H1 (cell line): ENCODE data around the gene TOMM22. TPM values are rescaled to one million over a fixed set of nuclear protein-coding genes. Genes with fewer than 3 reads are reported as not detected.

ENCODE experiments used
- CTCF ChIA-PET: fragments of 300-600 bp; sonication (Branson Sonifier 250); formaldehyde crosslinking; loops from one replicate; lab custom pipeline; 2021; ENCODE audit not compliant: partially characterized antibody; lab: Charles Lee
- POLR2A ChIA-PET: fragments of 300-600 bp; sonication (Branson Sonifier 250); formaldehyde crosslinking; loops from one replicate; lab custom pipeline; 2021; ENCODE audit warnings: inconsistent platforms; ENCODE audit not compliant: partially characterized antibody; lab: Charles Lee
- DNase-seq, 2 experiments: peaks; one replicate each; pipeline versions ENCODE4 v3.0.0 to v3.0.0-alpha.2; 2010 to 2022; ENCODE audit warnings: low spot score in 2 of 2, low read depth in 1 of 2, mixed read lengths in 1 of 2
- FAIRE-seq: peaks from 2 replicates; lab custom pipeline; 2011; peaks lifted over from hg19 to GRCh38; lab: Jason Lieb, UNC
- H2AFZ ChIP-seq: 2 replicates; pipeline ENCODE4 v1.8.1; 2012; ENCODE audit warnings: low read length, inconsistent platforms
- H2AK5ac ChIP-seq: 2 replicates; pipeline ENCODE4 v1.6.1; 2013; ENCODE audit warnings: low read depth, low read length
- H2BK120ac ChIP-seq: replicated peaks from 2 replicates; pipeline ENCODE3; 2013; ENCODE audit warnings: low read depth, low read length, inconsistent platforms
- H2BK12ac ChIP-seq: 2 replicates; pipeline ENCODE4 v1.6.1; 2013; ENCODE audit warnings: low read depth, low read length
- H2BK15ac ChIP-seq: 2 replicates; pipeline ENCODE4 v1.6.1; 2013; ENCODE audit warnings: low read length
- H2BK20ac ChIP-seq: 2 replicates; pipeline ENCODE4 v1.6.1; 2013; ENCODE audit warnings: low read length
- H2BK5ac ChIP-seq: 2 replicates; pipeline ENCODE4 v1.6.1; 2013; ENCODE audit warnings: low read depth, low read length
- H3K14ac ChIP-seq: 2 replicates; pipeline ENCODE4 v1.6.1; 2013; ENCODE audit warnings: inconsistent platforms; ENCODE audit not compliant: insufficient read length
- H3K18ac ChIP-seq: 2 replicates; pipeline ENCODE4 v1.6.1; 2013; ENCODE audit warnings: low read length; ENCODE audit errors: extremely low read depth
- H3K23ac ChIP-seq: 2 replicates; pipeline ENCODE4 v1.6.1; 2013; ENCODE audit warnings: inconsistent platforms; ENCODE audit not compliant: insufficient read length
- H3K23me2 ChIP-seq: 2 replicates; pipeline ENCODE4 v1.6.1; 2013; ENCODE audit warnings: low read depth, low read length
- H3K27ac ChIP-seq: 2 replicates; pipeline ENCODE4 v1.6.1; 2011; ENCODE audit warnings: low read depth, low read length, inconsistent platforms
- H3K27me3 ChIP-seq, 4 experiments: replicated peaks in 1 of 4; 1 replicate in 1 of 4; 2 replicates in 3 of 4; pipeline versions ENCODE4 v1.6.1 to v1.8.1; 2011 to 2013; ENCODE audit warnings: low read length in 3 of 4, mild to moderate bottlenecking in 3 of 4, inconsistent platforms in 2 of 4, mixed read lengths in 2 of 4, moderate library complexity in 1 of 4; ENCODE audit not compliant: control insufficient read depth in 3 of 4, insufficient read depth in 3 of 4; ENCODE audit errors: extremely low read depth in 1 of 4
- H3K36me3 ChIP-seq, 4 experiments: 2 replicates each; pipeline versions ENCODE4 v1.6.1 to v1.8.1; 2011 to 2013; ENCODE audit warnings: mild to moderate bottlenecking in 4 of 4, low read length in 3 of 4, moderate library complexity in 2 of 4, control low read depth in 1 of 4, inconsistent platforms in 1 of 4; ENCODE audit not compliant: insufficient read depth in 4 of 4, control insufficient read depth in 2 of 4
- H3K4ac ChIP-seq: replicated peaks from 2 replicates; pipeline ENCODE3; 2013; ENCODE audit warnings: low read length, low read depth, mixed read lengths, inconsistent platforms; ENCODE audit not compliant: insufficient read length
- H3K4me1 ChIP-seq, 4 experiments: replicated peaks in 1 of 4; 1 replicate in 1 of 4; 2 replicates in 3 of 4; pipeline versions ENCODE4 v1.6.1 to v1.8.1; 2011 to 2013; ENCODE audit warnings: low read length in 3 of 4, inconsistent platforms in 2 of 4, mixed read lengths in 1 of 4; ENCODE audit not compliant: insufficient read depth in 4 of 4, control insufficient read depth in 3 of 4
- H3K4me2 ChIP-seq, 2 experiments: 2 replicates each; pipeline versions ENCODE4 v1.6.1 to v1.8.1; 2011 to 2013; ENCODE audit warnings: low read depth in 2 of 2, low read length in 2 of 2, control low read depth in 1 of 2, inconsistent platforms in 1 of 2, mild to moderate bottlenecking in 1 of 2; ENCODE audit not compliant: insufficient read depth in 1 of 2
- H3K4me3 ChIP-seq, 4 experiments: fragments of 200-600, 300-600 bp in 1 of 4; sonication (generic), shearing (Covaris generic), sonication (Bioruptor Twin) in 1 of 4; 2 replicates each; pipeline versions ENCODE4 v1.5.1 to v1.8.1; 2011 to 2016; ENCODE audit warnings: low read length in 4 of 4, low read depth in 3 of 4, control low read depth in 2 of 4, inconsistent platforms in 2 of 4, mild to moderate bottlenecking in 2 of 4, mixed read lengths in 1 of 4, moderate library complexity in 1 of 4; ENCODE audit not compliant: insufficient read depth in 2 of 4; ENCODE audit errors: extremely low read depth in 1 of 4
- H3K56ac ChIP-seq: replicated peaks from 2 replicates; pipeline ENCODE3; 2013; ENCODE audit warnings: low read depth, mild to moderate bottlenecking, mixed read lengths, low read length, inconsistent platforms; ENCODE audit not compliant: insufficient read length
- H3K79me1 ChIP-seq: 2 replicates; pipeline ENCODE4 v1.6.1; 2013; ENCODE audit warnings: low read depth, low read length, control low read depth
- H3K79me2 ChIP-seq, 2 experiments: 2 replicates each; pipeline versions ENCODE4 v1.6.1 to v1.8.1; 2012 to 2013; ENCODE audit warnings: low read length in 2 of 2, mild to moderate bottlenecking in 2 of 2, inconsistent platforms in 1 of 2; ENCODE audit not compliant: insufficient read depth in 2 of 2, control insufficient read depth in 1 of 2
- H3K9ac ChIP-seq, 4 experiments: replicated peaks in 1 of 4; 1 replicate in 1 of 4; 2 replicates in 3 of 4; pipeline versions ENCODE4 v1.6.1 to v1.8.1; 2011 to 2013; ENCODE audit warnings: low read depth in 3 of 4, low read length in 3 of 4, control low read depth in 2 of 4, mild to moderate bottlenecking in 2 of 4, moderate library complexity in 2 of 4, inconsistent platforms in 1 of 4; ENCODE audit errors: extremely low read depth in 1 of 4
- H3K9me3 ChIP-seq, 2 experiments: 2 replicates each; pipeline versions ENCODE4 v1.6.1 to v1.8.1; 2012 to 2013; ENCODE audit warnings: mild to moderate bottlenecking in 2 of 2, moderate library complexity in 2 of 2, control low read depth in 1 of 2, inconsistent platforms in 1 of 2, low read depth in 1 of 2, low read length in 1 of 2, mixed read lengths in 1 of 2; ENCODE audit not compliant: insufficient read depth in 2 of 2
- H4K20me1 ChIP-seq, 2 experiments: replicated peaks in 1 of 2; 2 replicates each; pipeline versions ENCODE3 to v1.8.1; 2011 to 2013; ENCODE audit warnings: inconsistent platforms in 2 of 2, low read length in 2 of 2, mild to moderate bottlenecking in 1 of 2; ENCODE audit not compliant: insufficient read depth in 2 of 2, control insufficient read depth in 1 of 2
- H4K5ac ChIP-seq: 2 replicates; pipeline ENCODE4 v1.6.1; 2013; ENCODE audit warnings: low read length, low read depth, mixed read lengths, inconsistent platforms; ENCODE audit not compliant: insufficient read length
- H4K8ac ChIP-seq: 2 replicates; pipeline ENCODE4 v1.8.0; 2013; ENCODE audit warnings: mild to moderate bottlenecking, moderate library complexity, low read length, inconsistent platforms; ENCODE audit not compliant: insufficient read depth; ENCODE audit errors: extremely low read depth
- H4K91ac ChIP-seq: replicated peaks from 2 replicates; pipeline ENCODE3; 2013; ENCODE audit warnings: low read length, mixed read lengths, inconsistent platforms; ENCODE audit not compliant: insufficient read length
- CBX5 ChIP-seq: fragments of 300-800, 300-1000 bp; sonication (generic); IDR thresholded peaks from 2 replicates; pipeline ENCODE4 v1.7.1; 2016; ENCODE audit warnings: antibody characterized with exemption, low read length, low read depth
- CEBPB ChIP-seq: IDR thresholded peaks from 2 replicates; pipeline ENCODE4 v1.6.1; 2012; ENCODE audit warnings: low read depth, low read length
- GTF2F1 ChIP-seq: IDR thresholded peaks from 2 replicates; pipeline ENCODE4 v1.6.1; 2012; ENCODE audit warnings: low read depth, low read length, improper control_type of control experiment, borderline replicate concordance
- HDAC6 ChIP-seq: IDR thresholded peaks from one replicate; pipeline ENCODE4 v1.7.1; 2012; ENCODE audit warnings: low read depth, mild to moderate bottlenecking, inconsistent platforms, low read length, moderate library complexity
- JUND ChIP-seq: IDR thresholded peaks from 2 replicates; pipeline ENCODE4 v1.6.1; 2011; ENCODE audit warnings: mild to moderate bottlenecking, improper control_type of control experiment, low read length
- MAX ChIP-seq: IDR thresholded peaks from 2 replicates; pipeline ENCODE4 v1.6.1; 2012; ENCODE audit warnings: inconsistent platforms
- NRF1 ChIP-seq: IDR thresholded peaks from 2 replicates; pipeline ENCODE4 v1.6.1; 2011; ENCODE audit warnings: mild to moderate bottlenecking, low read depth, low read length, improper control_type of control experiment
- PHF8 ChIP-seq: fragments of 200-600 bp; sonication (generic); conservative IDR thresholded peaks from 2 replicates; pipeline ENCODE4 v1.7.1; 2012; ENCODE audit warnings: low read depth, mild to moderate bottlenecking, inconsistent platforms, low read length, moderate library complexity
- RAD21 ChIP-seq, 2 experiments: IDR thresholded peaks in 1 of 2; conservative IDR thresholded peaks in 1 of 2; 2 replicates each; pipeline ENCODE4 v1.6.1; 2011; ENCODE audit warnings: low read depth in 2 of 2, low read length in 2 of 2, improper control_type of control experiment in 1 of 2, inconsistent platforms in 1 of 2, mild to moderate bottlenecking in 1 of 2, moderate library complexity in 1 of 2
- SUZ12 ChIP-seq: fragments of 200-600 bp; sonication (generic); IDR thresholded peaks from 2 replicates; pipeline ENCODE4 v1.6.1; 2012; ENCODE audit warnings: mild to moderate bottlenecking, inconsistent platforms, low read length, moderate library complexity, mixed read lengths
- TAF7 ChIP-seq: optimal IDR thresholded peaks from 2 replicates; pipeline ENCODE3; 2011; ENCODE audit warnings: low read depth, mild to moderate bottlenecking, inconsistent platforms, low read length, moderate library complexity, borderline replicate concordance
- WGBS, 2 experiments: shearing (Covaris generic) in 1 of 2; methylation state at CpG; one replicate each; pipeline versions ENCODE4 v1.1.6 to v1.1.7; 2013 to 2015; ENCODE audit warnings: low lambda C conversion rate in 2 of 2, mixed read lengths in 2 of 2, inconsistent platforms in 1 of 2, low coverage in 1 of 2, missing lambda C conversion rate in 1 of 2; ENCODE audit not compliant: insufficient replicate concordance in 2 of 2, insufficient coverage in 1 of 2, insufficient read length in 1 of 2; ENCODE audit errors: extremely low coverage in 1 of 2, missing lambda C conversion rate in 1 of 2; 5-methylcytosine and 5-hydroxymethylcytosine counted together
- polyA plus RNA-seq, 7 experiments: library from polyadenylated mRNA; depleted of rRNA in 3 of 7; stranded (reverse) in 5 of 7; unstranded in 2 of 7; fragments of >200 nt in 5 of 7; fragments of 200-250 nt in 2 of 7; gene quantifications; 1 replicate in 5 of 7; 2 replicates in 1 of 7; 4 replicates in 1 of 7; pipeline versions ENCODE4 v1.2.1 to v1.2.3, GENCODE V29; 2011 to 2013; ENCODE audit warnings: missing spikeins in 2 of 7, mixed read lengths in 2 of 7
- total RNA-seq: library from RNA; stranded (reverse); fragmentation: NEBNext Ultra II Directional; extraction: Animal tissue kit (Norgen Biotek cat#: 25700); gene quantifications from 2 replicates; pipeline ENCODE4 v1.2.1, GENCODE V29; 2021
- TF ChIP-seq, protein P1 (sequence below): IDR thresholded peaks from 2 replicates; pipeline ENCODE4 v1.6.1; 2011; ENCODE audit warnings: low read length, improper control_type of control experiment

TOMM22 gene
- total and polyA plus RNA-seq, 2 of the 8 experiments (the other 6 are each of a cell fraction or from before 2014, with no cell fraction given), result 84.0 to 125 TPM

GRCh38 chr22:38717244-38717643 is 35.5 kb downstream of the TOMM22 start:
- no peak overlapping the region for H2AK5ac ChIP-seq
- no peak overlapping the region for H3K18ac ChIP-seq
- H2BK15ac ChIP-seq, result no peak overlapping the region
- H3K36me3 ChIP-seq, result peaks cover 4 to 50% (median 21%) of the 10 kb centered on the region in 4 experiments; a peak in 6 of 8 replicates
- no peak for FAIRE-seq
- H2BK12ac ChIP-seq, result no peak overlapping the region
- no peak for DNase-seq
- no peak overlapping the region for H4K5ac ChIP-seq
- no peaks in the 10 kb centered on the region for H3K9me3 ChIP-seq
- no peak overlapping the region for H3K4me3 ChIP-seq
- H3K4me1 ChIP-seq, result peaks cover 2 to 7% (median 6%) of the 10 kb centered on the region in 4 experiments
- peaks cover 20% of the 10 kb centered on the region for H3K79me1 ChIP-seq
- H2BK5ac ChIP-seq, result no peak overlapping the region
- no peak overlapping the region for H2BK20ac ChIP-seq
- H3K56ac ChIP-seq, result no peak overlapping the region
- H3K27ac ChIP-seq, result no peak overlapping the region
- no peak overlapping the region for H3K4ac ChIP-seq
- no peaks in the 10 kb centered on the region for H3K27me3 ChIP-seq
- POLR2A ChIA-PET, result interaction anchor here (1.5 to 5.1 kb wide), 4 partner anchors 11 to 35 kb away, joined by 6 to 39 read pairs (median 7); partner anchors contain the start of genes GTPBP1 and TOMM22
- CTCF ChIA-PET, result interaction anchor here (1.3 to 10.8 kb wide), 2 partner anchors 18 to 108 kb away, joined by 3 to 116 read pairs; no protein-coding TSS in a partner anchor
- H4K91ac ChIP-seq, result no peak overlapping the region
- H3K23ac ChIP-seq, result no peak overlapping the region
- WGBS, 2 experiments, result 91% methylated on average over 6 of the region's 6 CpGs; no CpG with 5 or more reads in 1 of the 2 experiments
- no peak overlapping the region for H3K9ac ChIP-seq
- no peak overlapping the region for H2AFZ ChIP-seq
- no peaks in the 10 kb centered on the region for H3K23me2 ChIP-seq
- H2BK120ac ChIP-seq, result no peak overlapping the region
- peaks cover 3 to 24% of the 10 kb centered on the region in 2 experiments for H4K20me1 ChIP-seq
- H3K4me2 ChIP-seq, result no peak overlapping the region
- H3K14ac ChIP-seq, result no peak overlapping the region
- peaks cover 3 to 37% of the 10 kb centered on the region in 2 experiments for H3K79me2 ChIP-seq
- no peak overlapping the region for H4K8ac ChIP-seq
- TF ChIP-seq SUZ12 (no peak), HDAC6 (no peak), RAD21 (IDR thresholded peaks at IDR 0.05 in 1 of 2, conservative IDR thresholded peaks at IDR 0.05 in 1 of 2; ENCODE audit: low read depth in 2 of 2, low read length in 2 of 2) (no peak), MAX (no peak), PHF8 (no peak), JUND (no peak), NRF1 (no peak), CEBPB (no peak), CBX5 (no peak), GTF2F1 (no peak), TAF7 (no peak)
- TF ChIP-seq, protein P1, sequence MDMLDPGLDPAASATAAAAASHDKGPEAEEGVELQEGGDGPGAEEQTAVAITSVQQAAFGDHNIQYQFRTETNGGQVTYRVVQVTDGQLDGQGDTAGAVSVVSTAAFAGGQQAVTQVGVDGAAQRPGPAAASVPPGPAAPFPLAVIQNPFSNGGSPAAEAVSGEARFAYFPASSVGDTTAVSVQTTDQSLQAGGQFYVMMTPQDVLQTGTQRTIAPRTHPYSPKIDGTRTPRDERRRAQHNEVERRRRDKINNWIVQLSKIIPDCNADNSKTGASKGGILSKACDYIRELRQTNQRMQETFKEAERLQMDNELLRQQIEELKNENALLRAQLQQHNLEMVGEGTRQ, result no peak
